Nephron progenitor cell (in vitro differentiated cells): Measurements from ENCODE around the gene SPSB2.
"Not testable (repeated sequence)": the region's sequence is repeated elsewhere in the genome, so short reads cannot be mapped to it uniquely, and the experiment has no call there.

Experiments
- DNase-seq: peaks from one replicate; pipeline ENCODE4 v3.0.0; 2021
- H3K27ac Mint-ChIP-seq: 2 replicates; pipeline ENCODE4 v1.8.0; 2021; ENCODE audit warnings: mild to moderate bottlenecking, moderate library complexity, mixed read lengths
- H3K27me3 Mint-ChIP-seq: 2 replicates; pipeline ENCODE4 v1.8.0; 2021; ENCODE audit warnings: mild to moderate bottlenecking, low read depth, mixed read lengths; ENCODE audit not compliant: poor library complexity
- H3K36me3 Mint-ChIP-seq: 2 replicates; pipeline ENCODE4 v1.8.0; 2021; ENCODE audit warnings: low read depth, mixed read lengths
- H3K4me1 Mint-ChIP-seq: 2 replicates; pipeline ENCODE4 v1.8.0; 2021; ENCODE audit warnings: mixed read lengths
- H3K4me3 Mint-ChIP-seq: 2 replicates; pipeline ENCODE4 v1.8.0; 2021; ENCODE audit warnings: mild to moderate bottlenecking, moderate library complexity, mixed read lengths
- H3K9me3 Mint-ChIP-seq: 2 replicates; pipeline ENCODE4 v1.8.0; 2021; ENCODE audit warnings: mild to moderate bottlenecking, moderate library complexity, mixed read lengths
- TF ChIP-seq, protein P1 (sequence below): fragments of 200-600 bp; sonication (generic); IDR thresholded peaks from 2 replicates; pipeline ENCODE4 v1.5.0; 2021; ENCODE audit warnings: antibody characterized with exemption

Gene SPSB2

DNA sequence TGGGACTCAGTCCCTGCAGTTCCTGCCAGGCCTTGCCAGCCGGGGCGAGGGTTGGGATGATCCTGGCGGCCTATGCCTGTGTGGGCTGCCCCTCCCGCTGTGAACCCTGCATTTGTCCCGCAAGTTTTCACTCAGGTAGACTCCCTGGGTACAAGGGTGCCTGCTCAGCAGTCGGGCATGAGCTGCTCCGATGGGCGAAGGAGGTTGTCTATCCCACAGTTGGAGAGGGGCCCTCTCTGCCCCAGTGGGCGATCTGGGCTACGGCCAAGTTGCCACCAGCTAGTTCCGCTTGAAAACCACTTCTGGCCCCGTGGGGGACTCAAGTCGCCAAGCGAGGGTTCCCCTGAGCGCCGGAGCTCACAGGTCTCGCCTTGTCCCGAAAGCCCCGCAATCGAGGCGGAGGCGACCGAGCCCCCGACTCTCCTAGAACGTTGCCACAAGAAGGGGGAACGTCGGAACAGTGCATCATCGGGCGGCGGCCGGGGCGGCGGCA is 6.1 kb downstream of the SPSB2 start:
- no peaks in the 10 kb centered on the region for H3K9me3 Mint-ChIP-seq
- no peak overlapping the region for H3K27ac Mint-ChIP-seq
- TF ChIP-seq, protein P1, sequence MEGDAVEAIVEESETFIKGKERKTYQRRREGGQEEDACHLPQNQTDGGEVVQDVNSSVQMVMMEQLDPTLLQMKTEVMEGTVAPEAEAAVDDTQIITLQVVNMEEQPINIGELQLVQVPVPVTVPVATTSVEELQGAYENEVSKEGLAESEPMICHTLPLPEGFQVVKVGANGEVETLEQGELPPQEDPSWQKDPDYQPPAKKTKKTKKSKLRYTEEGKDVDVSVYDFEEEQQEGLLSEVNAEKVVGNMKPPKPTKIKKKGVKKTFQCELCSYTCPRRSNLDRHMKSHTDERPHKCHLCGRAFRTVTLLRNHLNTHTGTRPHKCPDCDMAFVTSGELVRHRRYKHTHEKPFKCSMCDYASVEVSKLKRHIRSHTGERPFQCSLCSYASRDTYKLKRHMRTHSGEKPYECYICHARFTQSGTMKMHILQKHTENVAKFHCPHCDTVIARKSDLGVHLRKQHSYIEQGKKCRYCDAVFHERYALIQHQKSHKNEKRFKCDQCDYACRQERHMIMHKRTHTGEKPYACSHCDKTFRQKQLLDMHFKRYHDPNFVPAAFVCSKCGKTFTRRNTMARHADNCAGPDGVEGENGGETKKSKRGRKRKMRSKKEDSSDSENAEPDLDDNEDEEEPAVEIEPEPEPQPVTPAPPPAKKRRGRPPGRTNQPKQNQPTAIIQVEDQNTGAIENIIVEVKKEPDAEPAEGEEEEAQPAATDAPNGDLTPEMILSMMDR, result no peak
- peaks cover 53% of the 10 kb centered on the region for H3K4me1 Mint-ChIP-seq
- H3K27me3 Mint-ChIP-seq, result peaks cover 4% of the 10 kb centered on the region
- H3K4me3 Mint-ChIP-seq, result peak overlapping the region; percentile 88
- H3K36me3 Mint-ChIP-seq, result peaks cover 62% of the 10 kb centered on the region
- no peak for DNase-seq

DNA sequence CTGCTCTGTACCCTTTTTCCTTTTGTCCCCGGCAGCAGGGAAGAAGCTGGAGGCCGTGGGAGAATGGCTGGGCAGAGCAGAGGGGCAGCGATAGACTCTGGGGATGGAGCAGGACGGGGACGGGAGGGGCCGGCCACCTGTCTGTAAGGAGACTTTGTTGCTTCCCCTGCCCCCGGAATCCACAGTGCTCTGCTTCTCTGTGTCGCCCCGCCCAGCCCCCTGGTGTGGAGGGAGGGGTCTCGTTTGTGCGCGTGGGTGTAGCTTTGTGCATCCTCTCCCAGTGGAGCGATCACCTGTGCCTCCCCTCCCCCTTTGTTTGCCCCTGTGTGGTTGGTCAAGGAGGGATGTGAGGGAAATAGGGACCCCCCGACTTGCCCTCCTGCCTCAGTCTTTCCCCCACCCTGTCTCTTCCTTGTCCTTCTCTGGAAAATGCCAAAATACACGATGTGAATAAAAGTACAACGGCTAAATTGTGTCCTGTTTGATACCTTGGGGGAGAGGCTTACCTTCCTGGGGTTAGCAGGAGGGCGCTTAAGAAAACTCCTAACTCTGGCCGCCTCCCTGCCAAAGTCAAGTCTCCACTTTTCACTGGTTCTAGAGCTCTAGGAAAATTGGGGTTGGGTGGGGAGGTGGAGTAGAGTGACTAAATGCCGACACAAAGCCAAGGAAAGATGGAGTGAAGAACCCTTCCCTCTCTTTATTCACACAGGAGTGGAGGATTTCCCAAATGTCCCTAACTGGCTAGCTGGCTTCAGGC is 6.8 kb downstream of the SPSB2 start:
- H3K27ac Mint-ChIP-seq, result no peak overlapping the region
- peak; percentile 43 for DNase-seq

DNA sequence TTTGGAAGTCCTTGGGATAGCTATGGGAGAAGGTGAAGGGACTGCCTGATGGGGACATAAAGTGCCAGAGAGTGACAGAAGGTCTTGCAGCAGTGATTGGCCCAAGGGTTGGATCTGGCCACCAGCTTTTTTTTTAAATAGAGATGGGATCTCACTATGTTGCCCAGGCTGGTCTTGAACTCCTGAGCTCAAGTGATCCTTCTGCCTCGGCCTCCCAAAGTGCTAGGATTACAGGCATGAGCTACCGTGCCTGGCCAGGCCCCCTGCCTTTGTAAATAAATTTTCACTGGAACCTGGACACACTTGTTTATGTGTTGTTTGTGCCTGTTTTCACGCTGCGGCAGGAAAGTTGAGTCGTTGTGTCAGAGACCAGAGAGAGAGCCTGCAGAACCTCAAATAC is 7.8 kb downstream of the SPSB2 start:
- not testable (repeated sequence) for H3K27me3 Mint-ChIP-seq, H3K27ac Mint-ChIP-seq, DNase-seq, H3K9me3 Mint-ChIP-seq
- H3K36me3 Mint-ChIP-seq, result peaks cover 66% of the 10 kb centered on the region
- peaks cover 36% of the 10 kb centered on the region for H3K4me1 Mint-ChIP-seq
- H3K4me3 Mint-ChIP-seq, result peak overlapping the region; percentile 19

More for the DNA sequence above, 6.8 kb downstream of the SPSB2 start:
- H3K9me3 Mint-ChIP-seq, result no peaks in the 10 kb centered on the region
- TF ChIP-seq, protein P1, result no peak
- peaks cover 46% of the 10 kb centered on the region for H3K4me1 Mint-ChIP-seq
- H3K4me3 Mint-ChIP-seq, result peak overlapping the region; percentile 88
- peaks cover 65% of the 10 kb centered on the region for H3K36me3 Mint-ChIP-seq
- peaks cover 4% of the 10 kb centered on the region for H3K27me3 Mint-ChIP-seq

DNA sequence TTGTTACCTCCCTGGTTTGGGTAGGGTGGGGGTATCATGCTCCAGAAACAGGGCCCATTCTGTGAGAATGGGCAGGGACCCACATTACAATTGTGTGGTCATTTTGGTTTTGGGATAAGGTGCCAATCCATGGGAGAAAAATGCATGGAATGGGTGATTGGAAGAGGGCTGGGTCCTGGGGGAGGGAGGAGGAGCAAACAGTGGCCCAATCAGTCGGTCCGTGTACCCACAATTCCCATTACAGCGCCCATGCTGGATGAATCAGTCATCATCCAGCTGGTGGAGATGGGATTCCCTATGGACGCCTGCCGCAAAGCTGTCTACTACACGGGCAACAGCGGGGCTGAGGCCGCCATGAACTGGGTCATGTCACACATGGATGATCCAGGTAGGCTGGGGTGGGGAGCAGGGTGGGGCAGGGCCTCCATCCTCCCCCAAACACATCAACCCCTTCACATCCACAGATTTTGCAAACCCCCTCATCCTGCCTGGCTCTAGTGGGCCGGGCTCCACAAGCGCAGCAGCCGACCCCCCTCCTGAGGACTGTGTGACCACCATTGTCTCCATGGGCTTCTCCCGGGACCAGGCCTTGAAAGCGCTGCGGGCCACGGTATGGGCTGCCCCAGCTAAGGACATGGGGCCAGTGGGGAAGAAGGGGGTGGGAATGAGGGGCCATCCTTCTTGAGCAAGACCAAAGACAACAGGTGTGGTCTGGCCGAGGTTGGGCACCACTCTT is 9.3 kb downstream of the SPSB2 start:
- Mint-ChIP-seq H3K27ac (no peak overlapping the region), H3K27me3 (peaks cover 4% of the 10 kb centered on the region), H3K36me3 (peaks cover 59% of the 10 kb centered on the region), H3K4me3 (no peak overlapping the region), H3K4me1 (peaks cover 21% of the 10 kb centered on the region), H3K9me3 (no peaks in the 10 kb centered on the region)
- TF ChIP-seq, protein P1, result no peak
- no peak for DNase-seq

DNA sequence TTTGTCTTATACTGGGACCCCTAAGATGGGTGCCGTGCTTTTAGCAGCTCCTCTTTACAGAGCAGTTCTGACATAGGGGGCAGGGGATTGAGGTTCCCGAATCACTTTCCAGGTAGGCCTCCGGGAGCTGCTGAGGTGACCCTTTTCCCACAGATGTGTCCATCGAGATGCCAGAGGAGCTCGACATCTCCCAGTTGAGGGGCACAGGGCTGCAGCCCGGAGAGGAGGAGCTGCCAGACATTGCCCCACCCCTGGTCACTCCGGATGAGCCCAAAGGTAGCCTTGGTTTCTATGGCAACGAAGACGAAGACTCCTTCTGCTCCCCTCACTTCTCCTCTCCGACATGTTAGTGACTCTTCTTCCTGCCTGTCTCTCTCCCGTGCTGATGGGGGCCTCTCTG is 10.1 kb downstream of the SPSB2 start:
- Mint-ChIP-seq H3K27me3 (peaks cover 4% of the 10 kb centered on the region), H3K27ac (no peak overlapping the region), H3K36me3 (peaks cover 61% of the 10 kb centered on the region), H3K4me1 (peaks cover 15% of the 10 kb centered on the region), H3K9me3 (no peaks in the 10 kb centered on the region), H3K4me3 (no peak overlapping the region)
- no peak for DNase-seq
- TF ChIP-seq, protein P1, result no peak

DNA sequence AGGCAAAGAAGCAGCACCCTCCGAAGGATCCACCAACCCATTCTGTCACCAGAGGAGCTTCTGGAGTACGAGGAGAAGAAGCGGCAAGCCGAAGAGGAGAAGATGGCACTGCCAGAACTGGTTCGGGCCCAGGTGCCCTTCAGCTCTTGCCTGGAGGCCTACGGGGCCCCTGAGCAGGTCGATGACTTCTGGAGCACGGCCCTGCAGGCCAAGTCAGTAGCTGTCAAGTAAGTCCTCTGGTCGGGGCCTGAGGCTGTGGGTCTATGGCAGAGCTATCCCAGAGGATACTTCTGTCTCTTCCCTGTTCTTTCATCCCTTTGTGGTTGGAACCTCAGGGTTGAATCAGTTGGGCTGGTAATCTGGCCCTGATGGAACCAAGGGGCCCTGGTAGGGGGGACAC is 11.7 kb downstream of the SPSB2 start:
- Mint-ChIP-seq H3K4me1 (peaks cover 12% of the 10 kb centered on the region), H3K9me3 (no peaks in the 10 kb centered on the region), H3K36me3 (peaks cover 77% of the 10 kb centered on the region), H3K4me3 (no peak overlapping the region), H3K27me3 (peaks cover 5% of the 10 kb centered on the region), H3K27ac (no peak overlapping the region)
- no peak for DNase-seq
- TF ChIP-seq, protein P1, result no peak
